Measurements from ENCODE around the gene TMA7B.

GRCh38 chr22:39956932-39957664, 3.1 kb upstream of the TMA7B start:
- TF ChIP-seq CTCF (IDR thresholded peaks at IDR 0.05; ENCODE audit: low read depth, low read length) (no peak), EZH2phosphoT487 (IDR thresholded peaks at IDR 0.05; ENCODE audit: low read depth) (no peak)
